ENCODE measurements around the gene NEUROD6. TPM values are rescaled to one million over a fixed set of nuclear protein-coding genes. Genes with fewer than 3 reads are reported as not detected.

Gene NEUROD6
- total and polyA plus RNA-seq, 3 donors from 2014 or later, result not detected

GRCh38 chr7:31327071-31327470, 13.5 kb downstream of the NEUROD6 start:
- no peaks in the 10 kb centered on the region for H3K4me1 ChIP-seq
- intact Hi-C loops (cut with DNase I; ENCODE audit: low total_unique reads), result no loop called here
- H3K27ac ChIP-seq, result no peak overlapping the region
- DNase-seq, result no peak
- TF ChIP-seq, protein P1, sequence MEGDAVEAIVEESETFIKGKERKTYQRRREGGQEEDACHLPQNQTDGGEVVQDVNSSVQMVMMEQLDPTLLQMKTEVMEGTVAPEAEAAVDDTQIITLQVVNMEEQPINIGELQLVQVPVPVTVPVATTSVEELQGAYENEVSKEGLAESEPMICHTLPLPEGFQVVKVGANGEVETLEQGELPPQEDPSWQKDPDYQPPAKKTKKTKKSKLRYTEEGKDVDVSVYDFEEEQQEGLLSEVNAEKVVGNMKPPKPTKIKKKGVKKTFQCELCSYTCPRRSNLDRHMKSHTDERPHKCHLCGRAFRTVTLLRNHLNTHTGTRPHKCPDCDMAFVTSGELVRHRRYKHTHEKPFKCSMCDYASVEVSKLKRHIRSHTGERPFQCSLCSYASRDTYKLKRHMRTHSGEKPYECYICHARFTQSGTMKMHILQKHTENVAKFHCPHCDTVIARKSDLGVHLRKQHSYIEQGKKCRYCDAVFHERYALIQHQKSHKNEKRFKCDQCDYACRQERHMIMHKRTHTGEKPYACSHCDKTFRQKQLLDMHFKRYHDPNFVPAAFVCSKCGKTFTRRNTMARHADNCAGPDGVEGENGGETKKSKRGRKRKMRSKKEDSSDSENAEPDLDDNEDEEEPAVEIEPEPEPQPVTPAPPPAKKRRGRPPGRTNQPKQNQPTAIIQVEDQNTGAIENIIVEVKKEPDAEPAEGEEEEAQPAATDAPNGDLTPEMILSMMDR (IDR thresholded peaks at IDR 0.05), result no peak
- no peak for TF ChIP-seq POLR2A (IDR thresholded peaks at IDR 0.05)
- no peaks in the 10 kb centered on the region for H3K9me3 ChIP-seq
- H3K4me3 ChIP-seq, result no peak overlapping the region
- H3K36me3 ChIP-seq (ENCODE audit: low read depth, missing control alignments), result no peaks in the 10 kb centered on the region
- H3K27me3 ChIP-seq, result no peaks in the 10 kb centered on the region
- 53 to 66% methylated on average over 2 of the region's 2 CpGs for WGBS, 2 donors

DNA sequence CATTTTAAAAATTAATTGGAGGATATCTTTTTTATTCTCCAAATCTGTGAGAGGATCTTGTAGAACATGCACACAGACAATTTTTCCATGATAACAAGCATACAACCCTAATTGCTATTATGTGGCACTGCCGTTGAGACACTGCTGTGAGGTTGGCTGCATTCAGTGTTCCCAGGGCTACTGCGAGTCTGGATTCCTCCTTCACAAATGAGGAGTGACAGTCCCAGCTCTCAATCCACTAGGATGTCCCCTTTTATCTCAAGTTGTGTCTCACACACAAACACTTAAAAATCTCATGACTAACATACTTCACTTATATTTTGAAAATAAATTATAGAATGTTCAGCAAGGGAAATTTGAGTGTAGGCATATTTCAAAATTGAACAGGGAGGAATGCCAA, 14.1 kb downstream of the NEUROD6 start:
- Histone ChIP-seq H3K27me3 (no peaks in the 10 kb centered on the region), H3K9me3 (no peaks in the 10 kb centered on the region), H3K4me1 (no peaks in the 10 kb centered on the region), H3K4me3 (no peak overlapping the region), H3K27ac (no peak overlapping the region), H3K36me3 (ENCODE audit: low read depth, missing control alignments) (no peaks in the 10 kb centered on the region)
- intact Hi-C loops (cut with DNase I; ENCODE audit: low total_unique reads), result no loop called here
- 62 to 75% methylated on average over 2 of the region's 2 CpGs for WGBS, 2 donors
- TF ChIP-seq POLR2A (IDR thresholded peaks at IDR 0.05), result no peak
- TF ChIP-seq, protein P1 (IDR thresholded peaks at IDR 0.05), result no peak
- no peak for DNase-seq

- TF ChIP-seq POLR2A (IDR thresholded peaks at IDR 0.05), result no peak
- TF ChIP-seq, protein P1 (IDR thresholded peaks at IDR 0.05), result no peak
Observed at GRCh38 chr7:31323101-31323500, 17.4 kb downstream of the NEUROD6 start.

GRCh38 chr7:31320675-31321074, 19.9 kb downstream of the NEUROD6 start:
- H3K4me1 ChIP-seq, result no peaks in the 10 kb centered on the region
- no peak overlapping the region for H3K4me3 ChIP-seq
- no peak for TF ChIP-seq POLR2A (IDR thresholded peaks at IDR 0.05)
- TF ChIP-seq, protein P1 (IDR thresholded peaks at IDR 0.05), result no peak
- intact Hi-C loops (cut with DNase I; ENCODE audit: low total_unique reads), result no loop called here
- no peaks in the 10 kb centered on the region for H3K27me3 ChIP-seq
- no peak for DNase-seq
- no peaks in the 10 kb centered on the region for H3K9me3 ChIP-seq
- no peak overlapping the region for H3K27ac ChIP-seq
- no peaks in the 10 kb centered on the region for H3K36me3 ChIP-seq (ENCODE audit: low read depth, missing control alignments)

More at GRCh38 chr7:31323101-31323500, 17.4 kb downstream of the NEUROD6 start:
- no peak overlapping the region for H3K4me3 ChIP-seq
- intact Hi-C loops (cut with DNase I; ENCODE audit: low total_unique reads), result no loop called here
- DNase-seq, result no peak
- no peaks in the 10 kb centered on the region for H3K9me3 ChIP-seq
- no peaks in the 10 kb centered on the region for H3K4me1 ChIP-seq
- 92 to 98% methylated on average over 1 of the region's 1 CpG for WGBS, 2 donors
- no peaks in the 10 kb centered on the region for H3K36me3 ChIP-seq (ENCODE audit: low read depth, missing control alignments)
- no peaks in the 10 kb centered on the region for H3K27me3 ChIP-seq
- no peak overlapping the region for H3K27ac ChIP-seq

- intact Hi-C loops (cut with DNase I; ENCODE audit: low total_unique reads), result no loop called here
- TF ChIP-seq POLR2A (IDR thresholded peaks at IDR 0.05), result no peak
- TF ChIP-seq, protein P1 (IDR thresholded peaks at IDR 0.05), result no peak
- Histone ChIP-seq H3K27me3 (no peaks in the 10 kb centered on the region), H3K4me3 (no peak overlapping the region), H3K9me3 (no peaks in the 10 kb centered on the region), H3K4me1 (no peaks in the 10 kb centered on the region), H3K36me3 (ENCODE audit: low read depth, missing control alignments) (no peaks in the 10 kb centered on the region), H3K27ac (no peak overlapping the region)
- no peak for DNase-seq
- 64 to 81% methylated on average over 5 of the region's 5 CpGs for WGBS, 2 donors
Observed at GRCh38 chr7:31318313-31318712, 22.2 kb downstream of the NEUROD6 start.

Data from testis (tissue), 3 donors.